22Rv1 (cell line): ENCODE data around the gene AKR7A2.

Experiments used
- CTCF ChIP-seq: fragments of 450-650 bp; IDR thresholded peaks from 2 replicates; pipeline ENCODE4 v1.5.1; 2017; ENCODE audit warnings: mild to moderate bottlenecking
- ZFX ChIP-seq: fragments of 450-650 bp; IDR thresholded peaks from 2 replicates; pipeline ENCODE4 v1.6.1; 2017; ENCODE audit warnings: antibody characterized with exemption, borderline replicate concordance

- TF ChIP-seq CTCF = no peak
- TF ChIP-seq ZFX = no peak
Observed at GRCh38 chr1:19322481-19322880, 10.5 kb upstream of the AKR7A2 start.
